T47D (cell line): Measurements from ENCODE around the gene SLC8A1.

Experiments used
- DNase-seq, 2 experiments: peaks; one replicate each; pipeline versions ENCODE4 v3.0.0 to v3.0.0-alpha.2; 2011 to 2012; ENCODE audit warnings: low read depth in 1 of 2, low spot score in 1 of 2
- JUND ChIP-seq: IDR thresholded peaks from 2 replicates; pipeline ENCODE4 v1.6.1; 2012; ENCODE audit warnings: low read depth
- in situ Hi-C: cut with HindIII; loops from 2 replicates; pipeline ENCODE4 v1.10.0; 2016; ENCODE audit warnings: low sequenced_read_pairs, low pct_unique_long_range_greater_than_20kb

The SLC8A1 gene

GRCh38 chr2:40251137-40251536, 200.8 kb downstream of the SLC8A1 start:
- in situ Hi-C loops: no loop called here
- TF ChIP-seq JUND: no peak
- DNase-seq: no peak

GRCh38 chr2:40249577-40249976, 202.3 kb downstream of the SLC8A1 start:
- in situ Hi-C loops: no loop called here
- DNase-seq: no peak
- TF ChIP-seq JUND: no peak

GRCh38 chr2:40248294-40248693, 203.6 kb downstream of the SLC8A1 start:
- in situ Hi-C loops: no loop called here
- DNase-seq: no peak
- TF ChIP-seq JUND: no peak

- peak; percentile 22 to 55 for DNase-seq
- in situ Hi-C loops: no loop called here
Measured at GRCh38 chr2:40244675-40245074, 207.2 kb downstream of the SLC8A1 start.

GRCh38 chr2:40244251-40244650, 207.6 kb downstream of the SLC8A1 start:
- TF ChIP-seq JUND: no peak
- in situ Hi-C loops: no loop called here
- no peak for DNase-seq

More at GRCh38 chr2:40244675-40245074, 207.2 kb downstream of the SLC8A1 start:
- TF ChIP-seq JUND: no peak

GRCh38 chr2:40243581-40244187, 208.2 kb downstream of the SLC8A1 start:
- DNase-seq: no peak
- in situ Hi-C loops: no loop called here

GRCh38 chr2:40242315-40242714, 209.6 kb downstream of the SLC8A1 start:
- in situ Hi-C loops: no loop called here
- DNase-seq: no peak
- TF ChIP-seq JUND: no peak

More at GRCh38 chr2:40243581-40244187, 208.2 kb downstream of the SLC8A1 start:
- no peak for TF ChIP-seq JUND

- DNase-seq: no peak
- in situ Hi-C loops: no loop called here
- no peak for TF ChIP-seq JUND
Measured at GRCh38 chr2:40240070-40240469, 211.8 kb downstream of the SLC8A1 start.

- DNase-seq: no peak
- TF ChIP-seq JUND: no peak
- in situ Hi-C loops: no loop called here
Measured at GRCh38 chr2:40230707-40231432, 221.0 kb downstream of the SLC8A1 start.

- no peak for TF ChIP-seq JUND
- in situ Hi-C loops: no loop called here
Measured at GRCh38 chr2:40230186-40230585, 221.7 kb downstream of the SLC8A1 start.

GRCh38 chr2:40228310-40228709, 223.6 kb downstream of the SLC8A1 start:
- no peak for TF ChIP-seq JUND
- in situ Hi-C loops: no loop called here
- DNase-seq: no peak

More at GRCh38 chr2:40230186-40230585, 221.7 kb downstream of the SLC8A1 start:
- no peak for DNase-seq

- in situ Hi-C loops: no loop called here
- DNase-seq: no peak
- TF ChIP-seq JUND: no peak
Measured at GRCh38 chr2:40227210-40227609, 224.7 kb downstream of the SLC8A1 start.

- TF ChIP-seq JUND: no peak
- no peak for DNase-seq
- in situ Hi-C loops: no loop called here
Measured at GRCh38 chr2:40226637-40227036, 225.3 kb downstream of the SLC8A1 start.
